HAP-1 (cell line): Measurements from ENCODE around the gene RTKN2.

ENCODE experiments used
- DNase-seq, 2 experiments: peaks; one replicate each; pipeline ENCODE4 v3.0.0-alpha.2; 2016 to 2020; ENCODE audit warnings: low spot score in 2 of 2
- H3K27me3 ChIP-seq: fragments of 250-450 bp; sonication (Bioruptor Pico); 2 replicates; pipeline ENCODE4 v1.5.1; 2020; ENCODE audit warnings: low read depth, mild to moderate bottlenecking, moderate library complexity
- H3K36me3 ChIP-seq: fragments of 250-450 bp; sonication (Bioruptor Pico); replicated peaks from 2 replicates; pipeline ENCODE4 v1.5.1; 2020; ENCODE audit warnings: mild to moderate bottlenecking
- H3K4me1 ChIP-seq: fragments of 250-450 bp; sonication (Bioruptor Pico); 2 replicates; pipeline ENCODE4 v1.5.1; 2020; ENCODE audit warnings: mild to moderate bottlenecking
- H3K4me3 ChIP-seq: fragments of 250-450 bp; sonication (Bioruptor Pico); 2 replicates; pipeline ENCODE4 v1.5.1; 2020; ENCODE audit warnings: mild to moderate bottlenecking, moderate library complexity
- H3K9me3 ChIP-seq: fragments of 250-450 bp; sonication (Bioruptor Pico); 2 replicates; pipeline ENCODE4 v1.5.1; 2020; ENCODE audit warnings: mild to moderate bottlenecking, moderate library complexity
- in situ Hi-C: fragments of 300-500 bp; cut with MboI; formaldehyde crosslinking; loops from 3 replicates; pipeline ENCODE4 v1.14.3; 2020; ENCODE audit warnings: low sequenced_read_pairs, inconsistent platforms, mixed read lengths

RTKN2 gene

DNA sequence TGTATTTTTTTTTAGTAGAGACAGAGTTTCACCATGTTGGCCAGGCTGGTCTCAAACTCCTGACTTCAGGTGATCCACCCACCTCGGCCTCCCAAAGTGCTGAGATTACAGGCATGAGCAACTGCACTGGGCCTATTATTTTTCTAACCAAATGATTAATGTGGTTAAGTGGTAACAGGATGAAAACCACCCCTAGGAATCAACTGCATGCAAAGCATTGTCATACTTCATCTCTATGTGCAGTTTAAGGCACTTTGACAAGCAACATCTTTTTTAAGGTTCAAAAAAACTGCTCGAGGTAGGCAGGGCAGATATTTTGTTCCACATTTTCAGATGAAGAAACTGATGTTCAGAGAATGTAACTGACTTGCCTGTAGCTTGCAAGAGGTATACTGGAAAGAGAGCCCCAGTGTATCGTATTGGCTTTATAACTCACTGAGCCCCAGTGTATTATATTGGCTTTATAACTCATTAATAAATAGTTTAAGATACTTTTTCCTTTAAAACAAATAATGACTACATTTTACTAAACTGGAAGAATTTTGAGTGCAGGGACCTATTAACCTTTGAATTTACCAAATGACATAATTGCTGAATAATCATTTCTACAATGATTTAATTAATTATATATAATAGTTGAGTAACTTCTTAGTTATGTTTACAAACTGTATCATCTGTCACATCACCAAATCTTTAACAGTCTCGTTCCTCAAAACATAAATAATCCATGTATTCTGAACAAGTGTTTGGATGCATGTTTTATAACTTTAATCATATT is 38.1 kb downstream of the RTKN2 start:
- no peak for DNase-seq
- no peaks in the 10 kb centered on the region for H3K36me3 ChIP-seq
- H3K4me3 ChIP-seq: no peak overlapping the region
- H3K9me3 ChIP-seq: no peaks in the 10 kb centered on the region
- H3K4me1 ChIP-seq: peaks cover 5% of the 10 kb centered on the region; the same call in 1 of the 2 replicates
- in situ Hi-C loops: no loop called here
- H3K27me3 ChIP-seq: no peaks in the 10 kb centered on the region

GRCh38 chr10:62225362-62225761 is 43.3 kb downstream of the RTKN2 start:
- Histone ChIP-seq H3K27me3 (no peaks in the 10 kb centered on the region), H3K9me3 (no peaks in the 10 kb centered on the region), H3K4me3 (no peak overlapping the region), H3K4me1 (no peaks in the 10 kb centered on the region), H3K36me3 (no peaks in the 10 kb centered on the region)
- no peak for DNase-seq
- in situ Hi-C loops: no loop called here

- Histone ChIP-seq H3K4me3 (no peak overlapping the region), H3K9me3 (no peaks in the 10 kb centered on the region), H3K27me3 (no peaks in the 10 kb centered on the region), H3K4me1 (no peaks in the 10 kb centered on the region), H3K36me3 (no peaks in the 10 kb centered on the region)
- no peak for DNase-seq
- in situ Hi-C loops: no loop called here
Observed at GRCh38 chr10:62224606-62225005, 44.0 kb downstream of the RTKN2 start.

DNA sequence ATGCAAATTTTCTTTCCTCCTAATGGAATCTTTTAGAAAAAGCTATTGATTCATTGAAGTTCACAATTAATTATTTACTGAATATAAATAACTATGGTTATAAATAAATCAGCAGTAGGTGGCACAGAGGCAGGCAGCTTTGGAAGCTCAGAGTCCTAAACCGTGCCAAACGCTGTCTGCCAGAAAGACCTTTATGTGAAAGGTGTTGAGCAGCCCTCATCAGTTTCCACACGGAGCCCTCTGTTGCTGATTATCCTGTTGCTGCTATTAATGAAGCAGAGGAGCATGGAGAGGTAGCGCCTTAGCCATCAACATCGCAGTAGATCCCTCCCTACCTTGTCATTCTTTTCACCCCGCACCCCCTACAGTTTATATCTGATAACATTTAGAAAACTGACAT is 51.0 kb downstream of the RTKN2 start:
- in situ Hi-C loops: no loop called here
- no peak overlapping the region for H3K4me3 ChIP-seq
- no peaks in the 10 kb centered on the region for H3K36me3 ChIP-seq
- no peaks in the 10 kb centered on the region for H3K27me3 ChIP-seq
- H3K9me3 ChIP-seq: no peaks in the 10 kb centered on the region
- H3K4me1 ChIP-seq: peaks cover 3% of the 10 kb centered on the region
- no peak for DNase-seq

DNA sequence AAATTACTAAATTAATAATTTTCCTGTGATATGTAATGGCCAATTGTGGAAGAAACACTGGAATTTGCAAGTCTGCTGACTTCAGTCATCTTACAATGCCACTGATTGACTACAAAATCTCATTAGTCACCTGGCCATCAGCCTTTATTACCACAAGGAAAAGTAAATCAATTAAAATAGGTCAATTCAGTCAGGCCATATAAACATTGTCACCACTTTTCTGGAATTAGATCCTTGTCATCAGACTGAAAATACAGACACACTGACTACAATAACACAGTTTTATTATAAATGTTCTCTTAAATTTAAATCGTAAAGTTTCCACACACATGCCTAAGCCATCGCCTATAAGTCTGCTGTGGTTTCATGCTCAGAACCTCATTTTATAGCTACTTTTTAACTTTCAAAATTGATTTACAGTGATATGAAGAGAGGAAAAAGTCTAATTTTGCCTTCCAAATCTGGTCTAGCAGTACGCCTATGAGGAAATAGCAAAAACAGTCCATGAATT is 54.2 kb downstream of the RTKN2 start:
- no peaks in the 10 kb centered on the region for H3K27me3 ChIP-seq
- H3K36me3 ChIP-seq: no peaks in the 10 kb centered on the region
- in situ Hi-C loops: no loop called here
- DNase-seq: no peak
- H3K4me3 ChIP-seq: no peak overlapping the region
- H3K9me3 ChIP-seq: no peaks in the 10 kb centered on the region
- peaks cover 3% of the 10 kb centered on the region for H3K4me1 ChIP-seq

DNA sequence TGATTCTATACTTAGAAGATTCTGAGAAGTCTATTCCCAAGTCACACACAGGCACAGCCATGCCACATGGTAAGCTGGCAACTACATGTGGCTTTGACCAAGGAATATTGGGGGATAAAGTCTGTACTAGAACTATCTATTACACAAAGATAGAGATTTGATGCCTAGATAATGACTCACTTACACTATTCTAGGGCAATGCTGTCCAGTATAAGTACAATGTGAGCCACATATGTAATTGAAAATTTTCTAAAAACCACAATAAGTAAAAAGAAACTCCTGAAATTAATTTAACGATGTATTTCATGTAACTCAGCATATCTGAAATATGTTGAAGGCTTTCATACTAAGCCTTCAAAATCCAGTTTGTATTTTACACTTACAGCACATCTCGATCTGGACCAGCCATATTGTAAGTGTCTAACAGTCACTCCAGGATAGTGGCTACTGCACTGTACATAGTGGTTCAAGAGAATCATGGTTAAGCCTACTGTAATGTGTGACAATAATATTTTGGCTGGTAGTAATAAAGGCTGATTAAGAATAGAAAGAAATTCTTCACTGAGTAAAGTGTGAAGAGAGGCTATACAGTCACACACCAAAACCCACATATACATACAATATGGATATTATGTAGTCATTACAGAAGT is 62.8 kb downstream of the RTKN2 start:
- H3K36me3 ChIP-seq: no peaks in the 10 kb centered on the region
- in situ Hi-C loops: no loop called here
- no peaks in the 10 kb centered on the region for H3K27me3 ChIP-seq
- no peak overlapping the region for H3K4me3 ChIP-seq
- no peaks in the 10 kb centered on the region for H3K9me3 ChIP-seq
- H3K4me1 ChIP-seq: no peaks in the 10 kb centered on the region
- no peak for DNase-seq

- in situ Hi-C loops: no loop called here
- no peak overlapping the region for H3K4me3 ChIP-seq
- peaks cover 19% of the 10 kb centered on the region for H3K4me1 ChIP-seq
- H3K36me3 ChIP-seq: peaks cover 3% of the 10 kb centered on the region; the same call in 1 of the 2 replicates
- no peaks in the 10 kb centered on the region for H3K27me3 ChIP-seq
- peak; percentile 44 to 92 for DNase-seq
- H3K9me3 ChIP-seq: no peaks in the 10 kb centered on the region
Observed at GRCh38 chr10:62199584-62199983, 69.1 kb downstream of the RTKN2 start.

DNA sequence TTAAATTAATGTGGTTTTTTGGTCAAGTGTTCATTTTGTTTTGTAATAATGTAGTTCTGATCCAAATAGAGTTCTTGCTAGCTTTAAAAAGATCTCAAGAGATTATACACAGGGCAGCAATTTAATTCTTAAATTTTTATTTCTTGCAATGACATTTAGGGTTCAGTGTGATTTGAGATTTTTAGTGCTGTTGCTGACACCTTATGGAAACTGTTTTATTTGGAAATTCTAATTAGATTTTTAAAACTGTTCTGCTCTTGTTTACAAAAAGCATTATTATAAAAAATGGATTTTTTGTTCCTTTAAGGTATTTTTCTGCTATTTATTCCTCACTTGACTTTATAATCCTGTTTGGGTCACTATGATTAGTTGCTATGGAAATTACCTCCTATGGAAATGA is 72.1 kb downstream of the RTKN2 start:
- in situ Hi-C loops: no loop called here
- Histone ChIP-seq H3K36me3 (peaks cover 3% of the 10 kb centered on the region; the same call in 1 of the 2 replicates), H3K4me3 (no peak overlapping the region), H3K4me1 (peaks cover 19% of the 10 kb centered on the region), H3K9me3 (no peaks in the 10 kb centered on the region), H3K27me3 (no peaks in the 10 kb centered on the region)
- no peak for DNase-seq

- peaks cover 19% of the 10 kb centered on the region for H3K4me1 ChIP-seq
- in situ Hi-C loops: no loop called here
- no peaks in the 10 kb centered on the region for H3K9me3 ChIP-seq
- no peak overlapping the region for H3K4me3 ChIP-seq
- H3K36me3 ChIP-seq: peaks cover 3% of the 10 kb centered on the region; the same call in 1 of the 2 replicates
- H3K27me3 ChIP-seq: no peaks in the 10 kb centered on the region
- DNase-seq: no peak
Observed at GRCh38 chr10:62195675-62195926, 73.0 kb downstream of the RTKN2 start.

DNA sequence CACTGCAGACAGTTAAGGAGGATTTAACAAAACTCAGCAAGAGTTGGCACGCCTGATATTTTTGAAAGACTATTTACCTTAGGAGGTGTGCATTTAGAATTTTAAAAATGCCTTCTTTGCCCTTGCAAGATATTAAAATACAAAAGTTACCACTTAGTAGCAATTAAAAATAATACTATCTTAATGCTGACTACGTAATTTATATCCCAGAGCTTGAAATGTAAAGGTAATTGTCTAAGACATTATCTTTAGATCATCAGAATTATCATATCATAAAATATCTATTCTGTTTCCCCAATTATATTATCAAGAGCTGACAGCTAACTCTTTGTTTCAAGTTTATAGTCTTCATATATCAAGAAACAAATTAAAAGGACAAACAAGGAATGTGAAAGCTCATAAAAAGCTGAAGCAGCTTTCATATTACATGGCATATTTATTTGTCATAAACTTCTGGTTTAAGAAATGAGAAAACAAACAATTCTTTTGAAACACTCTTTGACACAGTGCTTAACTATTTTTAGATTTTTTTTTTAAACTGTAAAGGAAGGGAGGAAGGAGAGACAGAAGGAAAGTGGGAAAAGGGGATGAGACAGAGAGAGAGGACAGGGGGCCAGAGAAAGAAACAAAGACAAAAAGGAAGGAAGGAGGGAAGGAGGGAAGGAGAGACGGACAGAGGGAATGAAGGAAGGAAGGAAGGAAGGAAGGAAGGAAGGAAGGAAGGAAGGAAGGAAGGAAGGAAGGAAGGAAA is 73.5 kb downstream of the RTKN2 start:
- in situ Hi-C loops: no loop called here
- H3K4me1 ChIP-seq: peaks cover 19% of the 10 kb centered on the region
- no peaks in the 10 kb centered on the region for H3K27me3 ChIP-seq
- no peaks in the 10 kb centered on the region for H3K9me3 ChIP-seq
- H3K36me3 ChIP-seq: peaks cover 3% of the 10 kb centered on the region; the same call in 1 of the 2 replicates
- no peak for DNase-seq
- H3K4me3 ChIP-seq: no peak overlapping the region

GRCh38 chr10:62193479-62193878 is 75.2 kb downstream of the RTKN2 start:
- Histone ChIP-seq H3K4me1 (peaks cover 8% of the 10 kb centered on the region; the same call in 1 of the 2 replicates), H3K9me3 (no peaks in the 10 kb centered on the region), H3K4me3 (no peak overlapping the region), H3K27me3 (no peaks in the 10 kb centered on the region), H3K36me3 (peaks cover 3% of the 10 kb centered on the region; the same call in 1 of the 2 replicates)
- in situ Hi-C loops: no loop called here
- no peak for DNase-seq

DNA sequence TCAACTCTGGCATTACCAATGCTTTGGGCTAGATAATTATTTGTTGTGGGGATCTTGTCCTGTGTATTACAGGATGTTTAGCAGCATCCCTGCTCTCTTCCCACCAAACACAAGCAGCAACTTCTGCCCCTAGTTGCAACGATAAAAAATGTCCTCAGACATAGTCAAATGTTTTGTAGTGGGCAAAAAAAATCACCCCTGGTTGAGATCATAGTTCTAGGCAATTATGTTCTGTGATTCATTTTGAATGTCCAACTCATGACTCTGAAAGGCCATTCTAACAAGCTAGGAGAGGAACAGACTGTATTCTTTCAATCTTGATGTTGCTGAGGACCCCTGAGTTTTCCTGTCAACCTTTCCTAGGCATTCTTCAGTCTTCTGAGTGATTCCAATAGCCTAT is 79.5 kb downstream of the RTKN2 start:
- H3K9me3 ChIP-seq: no peaks in the 10 kb centered on the region
- DNase-seq: no peak
- no peaks in the 10 kb centered on the region for H3K4me1 ChIP-seq
- no peak overlapping the region for H3K4me3 ChIP-seq
- no peaks in the 10 kb centered on the region for H3K27me3 ChIP-seq
- no peaks in the 10 kb centered on the region for H3K36me3 ChIP-seq
- in situ Hi-C loops: no loop called here

- in situ Hi-C loops: no loop called here
Observed at GRCh38 chr10:62188021-62188616, 80.5 kb downstream of the RTKN2 start.

More at GRCh38 chr10:62188021-62188616, 80.5 kb downstream of the RTKN2 start:
- H3K9me3 ChIP-seq: no peaks in the 10 kb centered on the region
- no peaks in the 10 kb centered on the region for H3K27me3 ChIP-seq
- H3K36me3 ChIP-seq: no peaks in the 10 kb centered on the region
- no peaks in the 10 kb centered on the region for H3K4me1 ChIP-seq
- H3K4me3 ChIP-seq: no peak overlapping the region
- no peak for DNase-seq
